HepG2 (cell line): ENCODE data around the gene IFI27. TPM values are rescaled to one million over a fixed set of nuclear protein-coding genes. Genes with fewer than 3 reads are reported as not detected.

Source experiments
- ATAC-seq: fragments of 200-7000 bp; cut with Tn5 transposase; 3 replicates; pipeline ENCODE4 v1.9.1; 2020; ENCODE audit warnings: mild to moderate bottlenecking, moderate library complexity
- BruUV-seq: library from RNA; stranded (reverse); fragments of 400-500 nt; replicated peaks from 2 replicates; lab custom pipeline; 2021; lab: Mats Ljungman, UMichigan
- CTCF ChIA-PET: fragments of 300-600 bp; formaldehyde crosslinking; extraction: SDS; loops from one replicate; lab custom pipeline; 2021; ENCODE audit warnings: low total read pairs, inconsistent platforms, low intra/inter-chr PET ratio; lab: Yijun Ruan, JAX
- POLR2A ChIA-PET: fragments of 350-600 bp; sonication (Branson Sonifier 250); formaldehyde crosslinking; loops from one replicate; lab custom pipeline; 2020; ENCODE audit warnings: antibody characterized with exemption, inconsistent platforms; lab: Yijun Ruan, JAX
- DNase-seq: peaks from one replicate; pipeline ENCODE4 v3.0.0-alpha.2; 2015; ENCODE audit warnings: low spot score
- FAIRE-seq: peaks from 3 replicates; lab custom pipeline; 2011; peaks lifted over from hg19 to GRCh38; lab: Jason Lieb, UNC
- H2AFZ ChIP-seq: one replicate; pipeline ENCODE4 v1.6.1; 2011; ENCODE audit warnings: low read length, inconsistent platforms
- H3K27ac ChIP-seq: fragments of 300-600 bp; 3 replicates; pipeline ENCODE4 v1.8.0; 2011; ENCODE audit warnings: mixed run types, mild to moderate bottlenecking, mixed read lengths, low read length, inconsistent platforms; ENCODE audit not compliant: insufficient read depth; ENCODE audit errors: extremely low read length
- H3K27me3 ChIP-seq, 2 experiments: fragments of 200-600 bp in 1 of 2; 2 replicates in 1 of 2; 3 replicates in 1 of 2; pipeline versions ENCODE4 v1.6.0 to v1.8.0; 2011; ENCODE audit warnings: low read length in 2 of 2, mild to moderate bottlenecking in 2 of 2, moderate library complexity in 2 of 2, inconsistent platforms in 1 of 2; ENCODE audit not compliant: insufficient read depth in 2 of 2, control insufficient read depth in 1 of 2
- H3K36me3 ChIP-seq, 2 experiments: fragments of 200-600 bp in 1 of 2; replicated peaks in 1 of 2; 2 replicates in 1 of 2; 3 replicates in 1 of 2; pipeline versions ENCODE4 v1.5.1 to v1.8.0; 2011; ENCODE audit warnings: low read length in 2 of 2, inconsistent platforms in 1 of 2; ENCODE audit not compliant: insufficient read depth in 2 of 2, control insufficient read depth in 1 of 2
- H3K4me1 ChIP-seq: 2 replicates; pipeline ENCODE4 v1.5.1; 2012; ENCODE audit warnings: low read length, inconsistent platforms; ENCODE audit not compliant: insufficient read depth
- H3K4me2 ChIP-seq: 2 replicates; pipeline ENCODE4 v1.6.0; 2011; ENCODE audit warnings: low read depth, low read length, inconsistent platforms
- H3K4me3 ChIP-seq, 3 experiments: fragments of 200-600 bp in 1 of 3; sonication (generic), shearing (Covaris generic) in 1 of 3; replicated peaks in 1 of 3; 2 replicates each; pipeline ENCODE4 v1.5.1; 2011 to 2016; ENCODE audit warnings: low read length in 3 of 3, inconsistent platforms in 2 of 3, low read depth in 2 of 3, mild to moderate bottlenecking in 2 of 3, control low read depth in 1 of 3, mixed read lengths in 1 of 3; ENCODE audit not compliant: insufficient read depth in 1 of 3
- H3K79me2 ChIP-seq: one replicate; pipeline ENCODE4 v1.6.1; 2011; ENCODE audit warnings: low read length, inconsistent platforms; ENCODE audit not compliant: insufficient read depth
- H3K9ac ChIP-seq: 2 replicates; pipeline ENCODE4 v1.6.0; 2011; ENCODE audit warnings: mild to moderate bottlenecking, low read depth, low read length, inconsistent platforms; ENCODE audit not compliant: insufficient read depth
- H3K9me3 ChIP-seq: 2 replicates; pipeline ENCODE4 v1.5.1; 2012; ENCODE audit warnings: mild to moderate bottlenecking, low read length
- H4K20me1 ChIP-seq: 2 replicates; pipeline ENCODE4 v1.6.0; 2011; ENCODE audit warnings: inconsistent platforms, mild to moderate bottlenecking, low read length, moderate library complexity; ENCODE audit not compliant: insufficient read depth
- GATA4 ChIP-seq: sonication (generic); IDR thresholded peaks from 2 replicates; pipeline ENCODE4 v1.6.1; 2016; ENCODE audit warnings: antibody characterized with exemption, low read depth, borderline replicate concordance
- MTF1 ChIP-seq: sonication (generic); formaldehyde crosslinking; IDR thresholded peaks from 2 replicates; pipeline ENCODE4 v1.5.0; 2020; ENCODE audit warnings: missing genetic modification reagents
- TEAD3 ChIP-seq: optimal IDR thresholded peaks from 2 replicates; pipeline ENCODE3; 2016; ENCODE audit warnings: borderline replicate concordance
- THAP8 ChIP-seq: sonication (generic); formaldehyde crosslinking; IDR thresholded peaks from 2 replicates; pipeline ENCODE4 v1.5.1; 2020; ENCODE audit warnings: missing genetic modification reagents, mild to moderate bottlenecking, borderline replicate concordance
- ZBTB1 ChIP-seq: sonication (generic); formaldehyde crosslinking; IDR thresholded peaks from 2 replicates; pipeline ENCODE4 v1.4.0; 2020; ENCODE audit warnings: missing genetic modification reagents, borderline replicate concordance
- ZBTB44 ChIP-seq: sonication (generic); formaldehyde crosslinking; IDR thresholded peaks from 2 replicates; pipeline ENCODE4 v1.4.0; 2020; ENCODE audit warnings: missing genetic modification reagents
- ZIK1 ChIP-seq: sonication (generic); formaldehyde crosslinking; IDR thresholded peaks from 2 replicates; pipeline ENCODE4 v1.5.0; 2020; ENCODE audit warnings: mild to moderate bottlenecking, low read depth, missing genetic modification reagents, borderline replicate concordance
- ZNF501 ChIP-seq: sonication (generic); formaldehyde crosslinking; IDR thresholded peaks from 2 replicates; pipeline ENCODE4 v1.5.1; 2020; ENCODE audit warnings: mild to moderate bottlenecking, moderate library complexity, missing genetic modification reagents
- ZNF513 ChIP-seq: sonication (generic); formaldehyde crosslinking; conservative IDR thresholded peaks from 2 replicates; pipeline ENCODE4 v1.5.0; 2020; ENCODE audit warnings: missing genetic modification reagents
- ZNF616 ChIP-seq: sonication (generic); formaldehyde crosslinking; IDR thresholded peaks from 2 replicates; pipeline ENCODE4 v1.5.0; 2020; ENCODE audit warnings: low read depth, mild to moderate bottlenecking, missing genetic modification reagents
- ZNF687 ChIP-seq: sonication (generic); formaldehyde crosslinking; IDR thresholded peaks from 2 replicates; pipeline ENCODE4 v1.5.1; 2020; ENCODE audit warnings: mild to moderate bottlenecking, missing genetic modification reagents, moderate library complexity
- ZNF788 ChIP-seq: sonication (generic); formaldehyde crosslinking; IDR thresholded peaks from 2 replicates; pipeline ENCODE4 v1.5.0; 2020; ENCODE audit warnings: mild to moderate bottlenecking, missing genetic modification reagents, borderline replicate concordance
- WGBS: methylation state at CpG from one replicate; pipeline ENCODE4 v1.1.6; 2017; ENCODE audit warnings: low lambda C conversion rate; 5-methylcytosine and 5-hydroxymethylcytosine counted together
- in situ Hi-C: cut with HindIII; loops from 2 replicates; pipeline ENCODE4 v1.10.0; 2017; ENCODE audit warnings: low pct_unique_long_range_greater_than_20kb; ENCODE audit not compliant: extremely low pct_ligation_motif_present
- intact Hi-C: fragments of 100-400 bp; cut with micrococcal nuclease; formaldehyde crosslinking; loops from one replicate; pipeline ENCODE4 v1.10.0; 2022; ENCODE audit not compliant: unreplicated experiment
- polyA plus RNA-seq, 8 experiments: library from polyadenylated mRNA; depleted of rRNA in 3 of 8; stranded (reverse) in 7 of 8; unstranded in 1 of 8; fragments of >200 nt; fragmentation: Illumina TruSeq in 4 of 8; extraction: Trizol in 4 of 8; gene quantifications; 2 replicates each; pipeline versions ENCODE4 v1.2.1 to v1.2.3, GENCODE V29; 2011 to 2016; ENCODE audit warnings: low read depth in 4 of 8, missing spikeins in 1 of 8, mixed read lengths in 1 of 8; ENCODE audit not compliant: insufficient read depth in 1 of 8
- total RNA-seq, 5 experiments: library from RNA; depleted of rRNA; stranded (reverse); fragments of >200 nt; fragmentation: Illumina TruSeq; extraction: Trizol; gene quantifications; 2 replicates each; pipeline ENCODE4 v1.2.3, GENCODE V29; 2016; ENCODE audit warnings: low read depth in 1 of 5

IFI27 gene
- total and polyA plus RNA-seq, 2 of the 13 experiments (the other 11 are each of a cell fraction or from before 2014, with no cell fraction given) = 1.2 to 1.7 TPM

GRCh38 chr14:94088516-94088915 is 22.0 kb upstream of the IFI27 start:
- no peak for ATAC-seq
- TF ChIP-seq THAP8 (CRISPR knock-in tag) = no peak
- TF ChIP-seq GATA4 = no peak
- TF ChIP-seq ZBTB1 (CRISPR knock-in tag) = no peak
- no peak for TF ChIP-seq ZNF513 (CRISPR knock-in tag)
- no peak for TF ChIP-seq ZNF501
- TF ChIP-seq ZNF687 (CRISPR knock-in tag) = no peak
- TF ChIP-seq MTF1 (CRISPR knock-in tag) = no peak
- no peak for TF ChIP-seq ZNF788 (CRISPR knock-in tag)
- no peak for TF ChIP-seq TEAD3
- TF ChIP-seq ZNF616 (CRISPR knock-in tag) = no peak
- TF ChIP-seq ZBTB44 (CRISPR knock-in tag) = no peak
- no peak for TF ChIP-seq ZIK1 (CRISPR knock-in tag)

More at GRCh38 chr14:94088516-94088915, 22.0 kb upstream of the IFI27 start:
- in situ Hi-C loops = no loop called here
- Histone ChIP-seq H3K36me3 (no peaks in the 10 kb centered on the region), H3K9ac (no peak overlapping the region), H3K27me3 (no peaks in the 10 kb centered on the region), H3K4me1 (peaks cover 7% of the 10 kb centered on the region), H3K27ac (no peak overlapping the region), H3K79me2 (no peaks in the 10 kb centered on the region), H3K9me3 (no peaks in the 10 kb centered on the region), H3K4me3 (no peak overlapping the region), H4K20me1 (no peaks in the 10 kb centered on the region), H2AFZ (no peak overlapping the region), H3K4me2 (no peak overlapping the region)
- FAIRE-seq (no peak), DNase-seq (no peak)
- ChIA-PET CTCF (no interaction called here), POLR2A (no interaction called here)
- intact Hi-C loops = no loop called here
- no TSS peak for BruUV-seq
- 95% methylated on average over 5 of the region's 5 CpGs for WGBS
